Activated CD4-positive, CD25-positive, alpha-beta regulatory T cell treated with anti-CD3 and anti-CD28 coated beads, Interleukin-2, amount 50 U/mL, for 24 hours (primary cell): Measurements from ENCODE around the gene MAPK8.

ENCODE experiments used
- ATAC-seq, 2 donors: fragments of 150-1000 bp; cut with Tn5 transposase; one replicate each; pipeline ENCODE4 v1.10.0; 2021; ENCODE audit warnings: mild to moderate bottlenecking in 1 of 2, moderate library complexity in 1 of 2

The MAPK8 gene

DNA sequence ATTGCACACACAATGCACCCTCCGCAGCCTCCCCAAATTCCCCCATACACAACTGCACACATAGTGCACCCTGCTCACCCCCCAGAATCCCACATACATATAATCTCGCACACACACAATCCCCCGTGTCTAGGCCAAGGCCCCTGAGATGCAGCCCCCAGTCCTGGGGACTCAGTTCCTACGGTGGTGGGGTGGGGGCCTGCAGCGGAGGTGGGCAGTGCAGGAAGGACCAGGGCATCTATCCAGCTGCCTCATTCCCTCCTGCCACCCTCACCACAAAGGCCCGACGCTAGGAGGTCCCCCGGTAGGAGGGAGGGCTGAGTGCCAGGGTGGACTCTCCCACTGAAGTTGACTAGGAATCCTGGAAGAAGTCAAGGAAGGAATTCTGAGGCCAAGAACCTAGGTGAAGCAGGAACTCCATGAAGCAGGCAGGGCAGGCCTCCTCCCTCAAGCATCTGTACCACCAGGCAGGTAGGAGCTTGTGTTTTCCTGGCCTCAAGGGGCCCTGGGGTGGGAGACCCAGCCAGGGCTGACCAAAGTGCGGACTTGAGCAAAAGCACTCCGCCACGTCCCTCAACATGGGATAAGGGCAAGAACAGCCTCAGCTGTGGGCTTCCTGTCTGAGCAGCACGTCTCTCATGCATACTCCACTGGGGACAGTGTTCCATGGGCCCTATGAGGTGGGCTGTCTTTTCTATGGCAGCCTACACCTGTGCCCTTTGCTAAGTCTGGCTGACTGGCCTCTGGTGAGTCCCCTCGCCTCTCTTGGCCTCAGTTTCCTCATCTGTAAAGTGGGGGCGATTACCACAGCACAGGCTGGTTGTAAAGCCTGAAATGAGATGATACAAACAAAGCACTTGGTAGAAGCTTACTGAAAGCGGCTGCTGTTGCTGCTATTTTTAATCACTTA, 145.7 kb downstream of the MAPK8 start:
- ATAC-seq = no peak

DNA sequence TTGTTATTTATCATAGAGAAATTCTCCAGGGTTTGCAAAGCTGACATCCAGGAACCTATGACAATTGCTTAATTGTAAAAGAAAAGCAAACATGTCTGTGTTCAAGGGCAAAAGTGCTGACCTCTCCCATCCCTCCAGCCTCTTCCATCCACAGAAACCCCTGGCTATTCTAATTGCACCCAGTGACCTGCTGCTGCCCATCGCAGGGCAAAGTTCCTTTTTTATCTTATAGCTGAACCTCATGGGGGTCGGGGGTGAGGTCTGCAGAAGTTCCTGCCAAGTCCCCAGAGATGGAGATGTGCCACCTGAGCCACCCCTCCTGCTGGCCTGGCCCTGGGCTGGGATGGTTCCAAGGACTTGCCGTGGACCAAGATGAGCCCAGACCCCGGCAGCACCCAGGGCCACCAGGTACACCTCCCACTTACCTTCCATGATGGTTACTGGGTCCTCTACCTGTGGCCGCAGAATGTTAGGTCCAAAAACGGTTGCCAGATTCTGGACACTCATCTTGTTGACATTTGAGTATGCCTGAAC, 146.5 kb downstream of the MAPK8 start:
- no peak for ATAC-seq

DNA sequence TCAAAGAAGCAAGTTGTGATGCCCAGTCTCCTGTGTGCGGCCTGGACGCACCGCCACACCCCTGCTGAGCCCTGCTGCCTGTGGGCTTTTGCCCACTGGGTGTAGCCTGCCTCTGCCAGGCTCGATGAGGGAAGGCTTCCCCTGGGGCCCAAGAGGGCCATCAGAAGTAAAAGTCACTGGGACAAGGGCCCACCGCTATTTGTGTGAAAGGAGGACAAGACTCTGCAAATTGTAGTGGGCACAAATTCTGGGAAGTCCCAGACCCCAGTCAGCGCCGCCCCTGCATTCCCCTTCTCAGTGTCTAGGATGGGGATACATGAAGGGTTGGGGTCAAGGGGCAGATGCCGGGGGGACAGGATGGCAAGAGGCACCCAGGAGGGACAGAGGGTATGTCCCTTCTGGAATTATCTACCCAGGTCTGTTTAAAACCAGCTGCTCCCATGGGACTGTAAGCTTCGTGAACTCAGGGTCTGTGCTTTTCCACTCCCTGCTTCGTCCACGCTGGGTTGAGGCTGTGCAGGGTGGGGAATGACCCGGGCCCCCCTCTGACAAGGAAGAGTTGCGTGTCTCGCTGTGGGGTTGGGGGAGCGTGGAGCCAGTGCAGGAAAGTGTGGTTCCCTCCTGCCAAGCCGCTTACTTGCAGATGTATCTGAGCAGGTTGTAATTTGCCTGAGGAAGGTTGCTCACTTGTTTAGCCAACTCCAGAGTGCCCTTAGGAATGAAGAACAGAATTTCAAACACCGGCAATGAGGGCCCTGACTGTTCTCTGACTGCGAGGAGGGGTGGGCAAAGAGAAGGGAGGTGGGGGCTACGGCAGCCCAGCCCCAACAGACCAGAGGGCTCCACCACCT, 147.2 kb downstream of the MAPK8 start:
- ATAC-seq = no peak

DNA sequence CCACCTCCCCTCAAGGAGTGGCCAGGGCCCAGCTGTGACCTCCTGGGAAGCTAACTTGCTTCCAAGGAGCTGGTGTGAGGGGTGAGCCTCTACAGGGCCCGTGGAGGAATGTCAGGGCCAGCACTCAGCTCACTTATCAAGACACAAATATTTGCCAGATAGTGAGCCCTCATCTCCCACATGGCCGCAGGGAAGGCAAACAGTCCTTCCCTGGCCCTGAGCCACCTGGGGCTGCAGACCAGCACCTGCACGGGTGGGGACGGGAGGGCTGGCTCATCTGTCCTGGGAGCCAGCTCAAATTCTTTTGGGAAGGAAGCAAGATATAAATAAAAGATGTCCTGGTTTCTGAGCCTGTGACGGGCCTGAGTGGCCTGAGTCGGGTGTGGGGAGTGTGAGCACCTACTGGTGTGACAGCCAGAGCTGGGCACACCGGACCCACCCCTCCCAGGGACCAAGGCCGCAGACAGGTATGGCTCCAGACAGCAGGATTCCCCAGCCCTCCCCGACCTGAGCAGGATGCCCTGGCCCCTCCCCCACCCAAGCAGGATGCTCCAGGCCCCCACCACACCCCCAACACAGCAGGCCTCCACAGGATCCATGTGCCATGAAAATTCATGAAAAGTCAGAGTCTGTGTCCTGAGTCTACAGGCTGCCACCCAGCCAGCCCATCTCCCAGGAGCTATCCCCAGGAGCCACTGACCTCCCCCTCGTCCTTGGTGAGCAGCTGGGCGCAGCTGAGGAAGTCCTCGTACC, 148.0 kb downstream of the MAPK8 start:
- ATAC-seq = no peak

DNA sequence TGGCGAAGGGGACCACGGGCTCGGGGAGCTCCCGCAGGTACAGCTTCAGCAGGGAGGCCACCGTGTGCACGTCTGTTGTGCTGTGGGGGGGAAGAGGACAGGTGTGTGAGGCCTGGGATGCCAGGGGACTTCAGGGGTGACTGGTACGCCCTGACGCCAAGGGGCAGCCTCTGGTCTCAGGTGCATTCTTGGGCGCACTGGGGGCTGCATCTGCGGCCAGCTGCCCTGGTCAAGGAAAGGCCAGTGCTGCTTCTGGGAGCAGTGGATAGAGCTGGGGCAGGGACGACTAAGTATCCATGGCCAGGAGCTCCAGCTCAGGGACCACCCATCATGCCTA, 148.5 kb downstream of the MAPK8 start:
- no peak for ATAC-seq

DNA sequence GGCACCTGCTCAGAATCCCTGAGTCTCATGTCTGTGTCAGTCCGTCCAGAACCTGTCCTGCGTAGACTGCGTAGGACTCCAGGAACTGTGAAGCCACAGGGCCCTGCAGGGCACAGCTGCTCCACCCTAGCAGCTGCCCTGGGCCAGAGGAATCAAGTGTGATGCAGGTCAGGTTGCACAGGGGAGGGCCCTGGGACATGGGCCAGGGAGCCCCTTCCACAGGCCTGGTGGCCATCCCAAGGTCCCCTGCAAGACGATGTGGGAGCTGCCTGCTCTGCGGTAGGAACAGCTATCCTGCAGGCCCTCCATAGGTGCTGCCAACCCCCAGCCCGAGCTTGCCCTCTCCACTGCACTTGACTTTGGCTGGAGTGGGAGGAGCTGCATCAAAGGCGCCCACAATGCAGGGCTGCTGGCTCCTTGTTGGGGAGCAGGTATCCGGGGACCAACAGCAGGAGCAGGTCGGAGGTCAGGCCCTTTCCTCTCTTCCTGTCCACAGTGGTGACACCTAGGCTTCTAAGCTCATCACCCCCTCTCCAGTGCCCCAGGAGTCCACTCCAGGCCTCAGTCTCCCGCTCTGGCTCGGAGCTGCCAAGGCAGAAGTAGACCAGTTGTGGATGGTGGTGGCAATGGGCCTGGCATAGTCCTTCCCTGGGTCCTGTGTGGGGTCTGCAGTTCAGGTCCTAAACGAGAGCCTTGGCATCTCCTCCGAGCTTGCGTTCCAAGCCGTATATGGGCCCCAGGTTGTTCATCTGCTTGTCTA, 149.1 kb downstream of the MAPK8 start:
- ATAC-seq = no peak

DNA sequence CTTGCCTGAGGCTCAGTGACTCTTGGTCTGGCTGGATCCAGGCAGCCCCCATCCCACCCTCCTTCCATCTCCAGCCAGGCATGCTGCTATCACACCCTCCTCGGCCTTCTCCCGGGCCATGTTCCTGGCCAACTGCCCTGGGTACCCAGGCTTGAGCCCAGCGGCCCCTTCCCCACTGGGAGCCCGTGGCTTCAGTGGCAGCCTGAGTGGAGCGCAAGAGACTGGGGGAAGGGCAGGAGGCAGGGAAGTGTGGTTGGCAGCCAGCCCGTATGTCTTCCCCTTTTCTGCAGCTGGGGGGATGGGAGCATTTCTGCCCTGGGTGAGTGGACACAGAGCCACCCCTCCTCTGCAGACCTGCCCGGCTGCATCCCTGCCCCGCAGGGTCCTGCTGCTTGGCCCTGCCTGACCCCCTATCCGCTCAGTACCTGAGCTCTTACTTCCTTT, 149.9 kb downstream of the MAPK8 start:
- ATAC-seq = no peak

DNA sequence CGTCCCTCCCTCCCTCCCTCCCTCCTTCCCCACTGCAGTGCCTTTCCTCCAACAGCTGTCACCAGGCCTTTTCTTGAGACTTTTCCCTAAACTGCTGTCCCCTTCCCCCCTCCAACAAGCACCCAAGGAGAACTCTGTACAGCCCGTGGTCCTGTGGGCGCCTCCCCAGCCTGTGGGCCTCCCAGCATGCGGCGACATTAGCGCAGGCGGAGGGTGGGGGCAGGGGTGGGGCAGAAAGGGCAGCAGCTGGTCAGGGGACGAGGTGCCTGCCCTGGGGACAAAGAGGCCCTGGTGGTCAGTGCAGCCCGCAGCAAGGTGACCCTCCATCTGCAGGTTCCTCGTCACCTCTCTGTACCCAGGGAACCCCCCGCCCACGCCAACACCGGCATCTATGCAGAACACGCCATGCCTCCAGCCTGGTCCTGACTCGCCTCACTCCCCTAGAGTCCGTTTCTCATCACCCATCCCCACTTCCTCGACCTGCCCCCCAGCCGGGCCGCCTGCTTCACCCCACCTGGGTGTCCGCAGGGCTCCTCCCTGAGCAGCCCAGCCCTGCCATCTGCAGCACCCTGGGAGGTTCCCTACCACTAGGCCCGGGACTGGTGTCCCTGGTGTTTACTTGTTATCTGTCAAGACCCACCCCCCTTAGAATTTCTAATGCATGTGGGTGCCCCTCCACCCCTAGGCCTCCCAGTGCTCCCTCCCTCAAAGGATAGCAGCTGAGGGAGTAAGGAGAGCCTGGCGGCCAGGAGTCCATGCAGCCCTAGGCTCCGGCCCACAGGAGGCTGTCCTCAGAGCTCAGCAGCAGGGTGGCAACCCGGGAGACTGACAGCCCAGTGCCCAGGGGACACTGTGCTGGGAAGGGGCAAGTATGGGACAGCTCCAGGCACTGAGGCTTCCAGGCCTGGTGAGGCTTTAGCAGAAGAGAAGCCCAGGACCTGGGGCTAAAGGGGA, 150.6 kb downstream of the MAPK8 start:
- no peak for ATAC-seq

DNA sequence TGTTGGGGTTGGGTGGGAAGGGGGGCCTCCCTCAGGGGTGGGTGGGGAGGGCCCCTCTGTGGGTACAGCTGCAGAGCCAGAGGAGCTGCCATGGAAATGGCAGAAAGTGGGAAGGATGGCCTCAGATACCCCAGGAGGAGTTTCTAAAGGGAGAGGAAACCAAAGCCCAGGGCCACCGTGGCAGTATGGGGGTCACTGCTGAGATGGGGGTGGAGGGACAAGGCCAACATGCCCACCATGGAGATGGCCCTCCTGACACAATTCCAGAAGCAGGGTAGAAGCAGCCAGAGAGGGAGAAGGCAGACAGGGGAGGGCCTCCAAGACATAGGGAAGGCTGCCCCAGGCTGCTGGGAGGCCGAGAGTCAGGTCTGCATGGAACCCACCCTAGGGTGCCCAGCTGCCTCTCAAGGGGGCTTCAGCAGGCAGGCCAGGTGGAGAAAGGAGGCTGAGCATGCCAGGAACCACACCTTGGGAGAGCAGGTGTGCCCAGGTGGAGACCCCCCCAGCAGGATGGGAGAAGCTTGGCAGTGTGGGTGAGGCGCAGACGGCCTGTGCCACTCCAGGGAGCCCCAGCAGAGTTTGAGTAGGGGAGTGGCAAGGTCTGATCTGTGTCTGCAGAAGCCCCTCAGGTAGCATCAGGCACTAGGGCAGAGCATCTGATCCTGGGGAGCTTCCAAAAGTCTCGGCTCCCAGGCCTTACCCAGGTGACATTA, 151.6 kb downstream of the MAPK8 start:
- no peak for ATAC-seq

DNA sequence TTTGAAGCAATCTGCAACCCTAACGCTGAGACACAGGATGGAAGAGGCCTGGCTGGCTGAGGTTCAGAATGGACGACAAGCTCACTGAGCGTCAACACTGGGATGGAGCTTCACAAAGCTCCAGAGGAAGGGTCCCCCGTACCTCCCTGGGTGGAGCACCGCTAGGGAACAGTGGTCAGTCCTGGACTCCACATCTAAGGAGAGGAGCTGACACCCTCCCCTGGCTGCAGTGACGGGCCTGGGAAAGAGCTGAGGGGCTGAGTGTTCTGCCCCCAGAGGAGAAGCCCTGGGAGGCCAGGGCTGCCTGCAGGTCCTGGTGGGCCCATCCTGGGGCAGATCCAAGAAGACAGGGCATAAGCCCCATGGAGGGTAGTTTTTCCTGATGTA, 152.2 kb downstream of the MAPK8 start:
- ATAC-seq = no peak

DNA sequence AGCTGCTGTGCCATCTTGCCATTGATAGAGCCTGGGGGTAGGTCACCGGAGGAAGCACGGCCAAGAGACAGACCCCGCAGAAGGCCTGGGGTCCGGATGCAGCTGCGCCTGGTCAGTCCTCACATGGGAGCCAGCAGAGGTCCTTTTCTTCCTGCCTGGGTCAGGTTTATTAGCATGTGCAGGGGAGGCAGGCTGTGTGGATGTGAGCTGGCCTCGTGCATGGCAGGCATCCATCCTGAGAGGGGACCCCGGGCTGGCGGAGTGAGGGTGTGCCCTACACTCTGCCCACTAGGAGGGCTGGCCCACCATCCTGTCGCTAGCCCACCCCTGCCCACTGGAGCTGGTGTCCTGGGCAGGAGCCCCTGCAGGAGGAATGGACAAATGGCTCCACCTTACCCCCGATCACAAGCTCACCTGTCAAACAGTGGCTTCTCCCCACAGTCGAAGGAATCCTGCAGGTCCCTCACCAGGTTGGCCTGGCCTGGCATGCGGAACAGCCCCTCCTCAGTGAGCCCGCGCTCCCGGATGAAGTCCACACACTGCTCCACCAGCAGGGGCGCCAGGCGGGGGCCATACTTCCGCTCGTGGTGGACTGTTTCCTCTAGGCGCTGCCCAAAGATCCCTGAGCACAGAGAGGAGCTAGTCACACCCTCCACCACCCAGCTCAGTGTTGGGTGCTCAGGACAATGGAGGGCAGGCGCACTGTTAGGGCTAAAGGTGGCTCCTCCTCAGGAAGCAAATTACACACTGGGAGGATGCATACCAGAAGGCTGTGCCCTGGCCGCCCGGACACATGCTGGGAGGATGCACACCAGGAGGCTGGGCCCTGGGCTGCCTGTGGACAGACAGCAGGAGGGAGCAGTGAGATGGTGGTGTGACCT, 153.0 kb downstream of the MAPK8 start:
- no peak for ATAC-seq

DNA sequence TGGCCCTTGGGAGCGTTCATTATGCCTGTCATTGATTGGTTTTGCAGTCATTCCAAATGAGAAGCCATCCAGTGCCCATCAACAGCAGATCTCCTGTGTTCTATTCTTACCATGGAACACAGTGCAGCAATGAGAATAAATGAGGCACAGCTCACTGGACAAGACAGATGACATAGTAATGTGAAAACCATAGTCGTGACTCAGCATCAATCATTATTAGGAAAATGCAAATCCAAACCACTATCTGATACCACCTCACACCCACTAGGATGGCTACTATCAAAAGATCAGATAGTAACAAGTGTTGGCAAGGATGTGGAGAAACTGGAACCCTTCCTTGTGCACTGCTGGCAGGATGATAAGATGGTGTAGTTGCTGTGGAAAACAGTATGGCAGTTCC, 153.7 kb downstream of the MAPK8 start:
- no peak for ATAC-seq

DNA sequence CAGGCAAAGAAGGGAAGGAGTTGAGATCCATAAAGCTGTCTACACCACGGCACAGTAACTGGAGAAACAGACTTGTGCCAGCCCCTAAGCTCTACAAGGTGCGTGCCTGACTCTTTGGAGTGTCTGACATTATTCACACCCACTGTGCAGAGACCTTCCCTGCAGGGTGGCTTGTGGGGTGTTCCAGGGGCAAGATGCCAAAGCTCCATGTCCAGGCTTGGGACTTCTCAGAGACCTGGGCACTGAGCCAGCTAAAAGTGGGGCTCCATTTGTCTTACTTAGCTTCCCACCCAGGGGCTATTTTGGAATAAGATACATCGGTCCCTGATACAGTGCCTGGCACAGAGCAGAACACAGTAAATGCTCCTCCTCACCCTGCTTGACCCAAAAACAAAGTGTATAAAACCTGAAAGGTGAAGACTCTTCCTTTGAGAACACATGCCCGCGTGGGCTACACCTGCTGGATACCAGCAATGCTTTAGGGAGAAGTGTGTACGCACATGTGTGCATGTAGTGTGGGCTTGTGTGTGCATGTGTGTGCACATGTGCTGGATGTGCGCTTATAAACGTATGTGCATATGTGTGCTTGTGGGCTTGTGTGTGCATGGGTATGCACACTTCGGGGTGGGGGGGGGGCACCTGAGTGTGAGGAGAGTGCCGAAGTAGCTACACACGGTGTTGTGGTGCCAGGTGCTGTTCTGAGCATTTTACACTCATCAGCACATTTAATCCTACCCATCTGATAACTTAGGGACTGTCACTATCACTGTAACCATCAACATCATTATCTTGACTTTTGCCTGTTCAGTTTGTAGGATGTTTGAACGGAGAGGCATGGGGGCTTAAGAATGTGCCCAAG, 155.4 kb downstream of the MAPK8 start:
- ATAC-seq = peak in 1 of 2 donors; percentile 5

DNA sequence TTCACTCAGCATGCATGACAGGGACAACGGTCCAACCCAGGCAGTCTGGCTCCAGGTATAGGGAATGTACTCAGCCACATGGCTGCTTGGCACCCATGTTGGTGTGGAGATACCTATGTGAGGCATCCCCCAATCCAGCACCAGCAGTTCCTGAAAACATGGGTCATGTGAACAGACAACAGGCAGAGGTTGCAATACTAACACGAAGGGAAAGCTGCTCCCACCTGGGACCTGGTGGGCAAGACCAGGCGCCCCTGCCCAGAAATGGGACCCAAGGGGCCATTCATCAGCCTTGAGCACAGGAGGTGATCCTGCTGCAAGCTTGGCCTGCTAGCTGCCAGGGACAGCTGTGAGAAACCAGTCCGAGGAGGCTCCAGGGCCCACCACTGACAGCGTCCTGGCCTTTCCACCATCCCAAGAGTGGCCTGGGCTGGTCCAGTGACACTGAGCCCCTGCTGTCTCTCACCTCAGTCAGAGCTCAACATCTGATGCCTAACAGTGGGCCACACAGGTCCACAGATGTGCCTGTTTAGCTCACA, 156.1 kb downstream of the MAPK8 start:
- no peak for ATAC-seq

DNA sequence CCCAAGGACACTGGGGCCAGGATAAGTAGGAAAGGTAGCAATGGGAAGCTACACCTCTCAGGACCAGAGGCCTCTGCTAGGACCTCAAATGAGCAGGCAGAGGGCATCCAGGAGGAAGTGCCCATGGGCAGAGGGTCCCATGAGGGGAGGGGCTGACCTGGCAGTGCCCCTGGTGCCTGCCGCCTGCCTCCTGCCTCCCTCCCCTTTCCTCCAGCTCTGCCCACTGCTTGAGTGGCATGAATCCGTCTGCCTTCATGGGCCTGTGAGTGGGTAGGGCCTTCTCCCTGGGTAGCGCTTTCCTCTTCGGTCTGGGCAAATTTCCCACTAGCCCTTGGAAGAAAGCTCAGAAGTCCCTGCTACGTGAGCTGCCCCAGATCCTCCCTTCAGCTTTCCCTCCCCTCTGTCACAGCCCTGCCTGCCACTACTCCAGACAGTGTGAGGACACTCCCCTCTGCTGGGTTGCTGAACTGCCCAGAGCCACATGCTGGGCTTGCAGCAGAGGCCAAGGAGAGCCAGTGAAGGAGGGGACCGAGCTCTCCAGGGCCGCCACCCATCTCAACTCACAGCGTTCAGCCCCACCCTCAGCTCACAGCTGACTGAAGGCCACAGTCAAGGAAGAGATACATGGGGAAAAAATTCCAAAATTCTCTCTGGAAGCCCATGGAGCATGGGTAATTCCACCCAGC, 157.0 kb downstream of the MAPK8 start:
- no peak for ATAC-seq

DNA sequence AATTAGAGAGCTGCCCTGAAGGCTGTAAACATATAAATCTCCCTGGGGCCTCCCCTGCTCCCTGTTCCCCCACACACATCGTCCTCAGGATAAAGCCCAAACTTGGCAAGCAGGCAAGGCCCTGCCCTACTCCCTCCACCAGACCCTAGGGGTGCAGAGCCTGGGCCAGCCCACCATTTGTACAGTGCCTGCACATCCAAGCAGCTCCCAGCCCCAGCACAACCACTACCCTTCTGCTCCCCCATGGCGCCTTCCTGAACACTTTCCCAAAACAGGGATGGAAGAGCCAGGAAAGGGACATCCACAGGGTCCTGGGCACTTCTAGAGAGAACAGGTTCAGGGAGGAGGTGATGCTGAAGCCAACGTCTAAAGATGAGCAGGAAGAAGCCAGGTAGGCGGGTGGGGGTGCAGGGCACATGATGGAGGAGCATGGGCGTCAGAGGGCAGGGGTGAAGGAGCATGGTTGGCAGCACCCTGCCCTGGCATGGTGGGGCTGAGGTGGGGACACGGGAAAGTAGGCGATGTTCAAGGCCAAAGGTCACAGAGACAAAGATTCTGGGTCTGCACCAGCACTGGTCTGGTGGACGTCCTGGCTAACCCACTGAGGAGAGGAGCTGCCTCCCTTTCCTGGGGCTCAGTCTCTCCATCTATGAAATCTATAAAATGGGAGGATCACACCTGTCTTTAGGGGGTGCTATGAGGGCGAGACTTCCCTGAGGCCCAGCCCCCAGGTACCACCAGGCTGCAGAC, 157.8 kb downstream of the MAPK8 start:
- ATAC-seq = peak in 1 of 2 donors; percentile 21
